Renal cortical epithelial cell (primary cell): Measurements from ENCODE around the gene TCAP. TPM values are rescaled to one million over a fixed set of nuclear protein-coding genes. Genes with fewer than 3 reads are reported as not detected.
A peak's percentile ranks its signal among the peaks of the same experiment; 100 is the strongest.

Experiments
- DNase-seq: peaks from one replicate; pipeline ENCODE4 v3.0.0-alpha.2; 2011; ENCODE audit warnings: low read depth
- total RNA-seq: library from RNA; depleted of rRNA; stranded (reverse); fragments of >200 nt; gene quantifications from 2 replicates; pipeline ENCODE4 v1.2.3, GENCODE V29; 2014

The TCAP gene
- total RNA-seq, 1 donor from 2014 or later: 0.25 TPM

DNA sequence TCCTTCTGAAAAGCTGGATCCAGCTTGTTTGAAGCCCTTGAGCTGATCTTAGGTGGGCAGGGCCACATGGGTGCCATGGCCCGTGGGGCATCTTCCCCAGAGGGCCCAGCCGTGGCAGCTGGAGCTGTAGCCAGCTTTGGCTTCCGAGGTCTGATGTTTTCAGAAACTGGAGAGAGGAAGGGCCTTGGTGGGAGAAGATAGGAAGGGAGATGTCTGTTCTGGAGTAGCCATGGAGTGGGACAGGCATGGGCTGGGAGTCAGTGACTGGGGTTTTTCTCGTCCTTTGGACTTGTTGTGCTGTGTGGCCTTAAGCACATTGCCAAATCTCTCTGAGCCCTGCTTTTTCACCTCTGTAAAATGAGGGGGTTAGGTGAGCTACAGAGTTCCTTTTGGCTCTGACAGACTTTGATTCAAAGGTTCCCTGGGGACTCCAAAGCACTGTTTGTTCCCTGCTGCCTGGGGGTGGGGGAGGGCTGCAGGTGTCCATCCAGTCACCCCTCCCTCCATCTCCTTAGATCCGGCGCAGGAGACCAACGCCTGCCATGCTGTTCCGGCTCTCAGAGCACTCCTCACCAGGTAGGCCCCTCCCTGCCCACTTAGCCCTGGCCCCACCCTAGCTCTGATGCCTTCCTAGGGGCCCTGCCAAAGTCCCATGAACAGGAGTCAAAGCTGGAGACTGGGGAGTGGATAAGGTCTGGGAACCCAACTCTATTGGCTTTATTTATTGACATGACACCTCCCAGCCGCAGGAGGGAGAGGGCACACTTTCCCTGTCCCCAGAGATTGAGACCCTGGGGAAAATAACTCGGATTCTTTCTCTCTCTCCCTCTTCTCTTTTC lies 36.3 kb upstream of the TCAP start:
- DNase-seq: no peak

DNA sequence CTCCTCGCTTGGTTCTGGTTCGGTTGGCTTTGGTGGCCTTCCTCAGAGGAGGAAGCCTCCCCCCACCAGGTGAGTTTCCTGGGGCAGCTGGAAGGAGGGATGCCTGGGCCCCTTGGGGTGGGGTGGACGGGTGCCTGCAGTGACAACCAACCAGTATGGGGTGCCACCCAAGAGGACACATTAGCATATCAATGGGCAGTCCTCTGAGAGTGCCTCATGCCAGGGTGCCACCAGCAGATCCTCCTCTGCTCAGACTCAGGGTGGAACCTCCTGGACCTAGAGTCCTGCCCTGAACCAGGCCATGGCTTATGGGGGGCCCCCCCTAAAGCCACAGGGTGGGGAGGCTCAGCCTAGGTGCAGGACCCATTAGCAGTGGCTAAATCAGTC lies 35.7 kb upstream of the TCAP start:
- DNase-seq: no peak

DNA sequence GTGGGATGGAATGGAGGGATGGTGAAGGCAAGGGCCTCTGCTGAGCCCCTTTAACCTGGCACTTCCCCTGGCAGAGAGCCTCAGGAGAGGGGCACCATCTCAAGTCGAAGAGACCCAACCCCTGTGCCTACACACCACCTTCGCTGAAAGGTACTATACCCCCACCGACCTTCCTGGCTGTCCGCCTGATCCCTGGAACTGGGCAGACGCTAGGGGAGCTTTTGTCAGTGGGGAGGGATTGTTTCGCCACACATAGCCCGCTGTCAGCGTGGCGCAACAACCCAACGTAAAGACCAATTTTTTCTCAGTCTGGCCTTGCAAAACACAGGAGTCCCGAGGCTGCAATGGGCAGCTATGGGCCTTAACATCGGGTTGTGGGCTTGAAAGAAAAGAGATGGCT lies 35.3 kb upstream of the TCAP start:
- DNase-seq: no peak

DNA sequence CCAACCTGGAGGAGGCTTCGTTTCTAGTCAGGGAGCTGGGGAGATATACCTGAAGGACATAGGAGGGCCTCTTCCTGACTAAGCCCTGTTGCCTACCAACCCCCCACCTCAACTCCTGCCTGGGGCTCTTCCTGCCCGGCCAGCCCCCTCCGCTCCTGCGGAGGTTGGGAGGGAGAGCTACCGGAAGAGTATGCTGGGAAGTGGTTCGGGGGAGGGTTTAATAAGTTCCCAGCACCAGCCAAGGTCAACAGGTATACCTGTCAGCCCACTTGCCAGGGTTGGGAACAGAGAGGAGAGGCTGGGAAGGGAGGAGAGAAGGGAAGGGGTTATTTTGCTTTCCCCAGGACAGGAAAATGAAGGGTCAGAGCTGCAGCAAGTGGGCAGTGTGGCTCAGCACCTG lies 33.7 kb upstream of the TCAP start:
- DNase-seq: peak; percentile 33

DNA sequence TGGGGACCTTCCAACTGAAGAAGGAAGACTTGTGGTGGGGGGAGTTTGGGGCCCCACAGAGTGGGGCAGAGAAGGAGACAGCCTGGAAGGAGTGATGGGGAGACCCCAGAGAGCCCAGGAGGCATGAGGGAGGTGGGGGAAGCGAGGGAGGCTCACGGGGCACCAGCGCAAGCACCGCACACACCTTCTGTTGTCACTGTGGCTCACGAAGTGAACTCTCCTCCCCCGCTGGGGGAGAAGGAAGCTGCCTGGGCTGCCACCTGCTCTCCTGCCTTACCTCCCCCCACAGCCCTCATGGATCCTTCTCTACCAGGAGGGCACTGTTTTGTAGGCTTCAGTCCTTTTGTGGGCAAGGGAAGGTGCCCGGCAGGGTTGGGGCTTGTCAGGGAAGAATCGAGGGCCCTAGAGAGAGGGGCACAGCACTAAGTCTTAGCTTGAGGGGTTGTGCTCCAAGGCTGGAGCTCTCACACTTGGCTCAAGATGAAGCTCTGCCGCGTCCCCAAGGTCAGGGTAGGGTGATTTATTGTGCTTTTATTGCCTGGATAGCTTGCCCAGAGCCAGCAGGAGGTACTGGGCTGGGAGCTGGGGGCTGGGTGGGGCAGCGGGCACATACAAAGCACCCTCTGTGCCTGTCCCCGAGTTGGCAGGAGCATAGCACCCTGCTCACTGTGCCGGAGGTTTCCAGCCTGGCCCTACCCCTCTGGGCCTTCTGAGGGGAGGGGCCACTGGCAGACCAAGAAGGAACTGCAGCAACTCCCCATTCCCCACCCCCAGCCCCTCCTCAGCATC lies 32.8 kb upstream of the TCAP start:
- no peak for DNase-seq

DNA sequence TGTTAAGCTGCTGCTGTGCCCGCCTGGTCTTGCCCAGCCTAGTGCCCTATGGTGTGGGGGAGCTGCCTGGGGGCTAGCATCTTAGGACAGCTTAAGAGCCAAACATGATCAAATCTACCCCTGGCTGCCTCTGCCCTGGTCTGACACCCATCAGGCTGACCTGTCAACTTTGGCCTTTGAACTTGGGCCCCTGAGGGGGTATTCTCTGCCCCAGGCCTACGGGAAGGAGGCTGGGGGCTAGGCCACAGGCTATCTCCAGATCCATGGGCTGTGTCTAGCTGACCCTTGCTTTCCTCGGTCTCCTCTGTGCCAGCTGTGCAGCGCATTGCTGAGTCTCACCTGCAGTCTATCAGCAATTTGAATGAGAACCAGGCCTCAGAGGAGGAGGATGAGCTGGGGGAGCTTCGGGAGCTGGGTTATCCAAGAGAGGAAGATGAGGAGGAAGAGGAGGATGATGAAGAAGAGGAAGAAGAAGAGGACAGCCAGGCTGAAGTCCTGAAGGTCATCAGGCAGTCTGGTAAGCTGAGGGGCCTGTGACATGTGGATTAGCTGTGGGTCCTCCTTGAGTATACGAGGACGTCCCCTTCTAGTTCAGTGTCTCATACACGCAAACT lies 31.5 kb upstream of the TCAP start:
- DNase-seq: no peak

DNA sequence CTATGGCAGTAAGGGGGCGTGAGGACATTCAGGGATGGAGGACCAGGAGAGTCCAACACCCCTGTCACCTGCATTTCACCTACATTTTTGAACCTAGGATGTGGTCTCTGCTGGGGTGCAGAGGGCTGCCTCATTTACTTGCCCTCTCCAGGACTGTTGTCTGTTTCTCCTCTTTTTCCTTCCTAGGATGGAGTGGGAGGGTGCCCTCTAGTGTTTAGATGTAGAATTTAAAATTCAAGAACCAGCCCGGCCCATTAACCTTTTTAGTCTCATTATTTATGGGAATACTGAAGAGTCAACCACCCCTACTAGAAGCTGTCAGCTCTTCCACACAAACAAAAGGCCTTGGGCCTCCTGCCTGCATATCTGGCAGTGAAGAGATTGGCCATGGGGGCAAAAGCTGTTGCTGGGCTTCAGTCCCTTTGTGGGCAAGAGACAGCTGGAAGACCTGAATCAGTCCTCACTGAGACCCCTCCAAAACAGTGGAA lies 30.7 kb upstream of the TCAP start:
- DNase-seq: peak; percentile 33

DNA sequence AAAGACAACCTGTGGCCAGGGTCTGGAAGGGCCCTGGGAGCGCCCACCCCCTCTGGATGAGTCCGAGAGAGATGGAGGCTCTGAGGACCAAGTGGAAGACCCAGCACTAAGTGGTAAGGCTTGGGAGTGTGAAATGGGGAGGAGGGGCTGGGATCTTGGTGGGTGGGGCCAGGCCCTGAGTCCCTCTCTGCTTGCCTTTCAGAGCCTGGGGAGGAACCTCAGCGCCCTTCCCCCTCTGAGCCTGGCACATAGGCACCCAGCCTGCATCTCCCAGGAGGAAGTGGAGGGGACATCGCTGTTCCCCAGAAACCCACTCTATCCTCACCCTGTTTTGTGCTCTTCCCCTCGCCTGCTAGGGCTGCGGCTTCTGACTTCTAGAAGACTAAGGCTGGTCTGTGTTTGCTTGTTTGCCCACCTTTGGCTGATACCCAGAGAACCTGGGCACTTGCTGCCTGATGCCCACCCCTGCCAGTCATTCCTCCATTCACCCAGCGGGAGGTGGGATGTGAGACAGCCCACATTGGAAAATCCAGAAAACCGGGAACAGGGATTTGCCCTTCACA lies 29.5 kb upstream of the TCAP start:
- no peak for DNase-seq

DNA sequence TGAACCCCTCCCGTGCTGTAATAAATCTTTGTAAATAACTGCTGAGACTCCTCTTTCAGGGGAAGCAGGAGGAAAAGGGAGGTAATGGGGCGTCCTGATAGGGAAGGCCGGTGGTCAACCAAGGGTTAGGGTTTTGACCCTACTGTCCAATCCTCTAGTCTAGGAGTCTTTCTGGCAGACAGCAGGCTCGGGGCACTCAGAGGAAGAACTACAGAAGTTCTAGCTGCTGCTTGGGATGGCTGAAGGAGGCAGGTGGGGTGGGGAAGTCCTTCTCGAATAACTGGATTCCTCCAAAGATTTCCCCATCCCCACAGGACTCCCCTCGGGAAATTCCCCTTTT lies 28.6 kb upstream of the TCAP start:
- DNase-seq: no peak

DNA sequence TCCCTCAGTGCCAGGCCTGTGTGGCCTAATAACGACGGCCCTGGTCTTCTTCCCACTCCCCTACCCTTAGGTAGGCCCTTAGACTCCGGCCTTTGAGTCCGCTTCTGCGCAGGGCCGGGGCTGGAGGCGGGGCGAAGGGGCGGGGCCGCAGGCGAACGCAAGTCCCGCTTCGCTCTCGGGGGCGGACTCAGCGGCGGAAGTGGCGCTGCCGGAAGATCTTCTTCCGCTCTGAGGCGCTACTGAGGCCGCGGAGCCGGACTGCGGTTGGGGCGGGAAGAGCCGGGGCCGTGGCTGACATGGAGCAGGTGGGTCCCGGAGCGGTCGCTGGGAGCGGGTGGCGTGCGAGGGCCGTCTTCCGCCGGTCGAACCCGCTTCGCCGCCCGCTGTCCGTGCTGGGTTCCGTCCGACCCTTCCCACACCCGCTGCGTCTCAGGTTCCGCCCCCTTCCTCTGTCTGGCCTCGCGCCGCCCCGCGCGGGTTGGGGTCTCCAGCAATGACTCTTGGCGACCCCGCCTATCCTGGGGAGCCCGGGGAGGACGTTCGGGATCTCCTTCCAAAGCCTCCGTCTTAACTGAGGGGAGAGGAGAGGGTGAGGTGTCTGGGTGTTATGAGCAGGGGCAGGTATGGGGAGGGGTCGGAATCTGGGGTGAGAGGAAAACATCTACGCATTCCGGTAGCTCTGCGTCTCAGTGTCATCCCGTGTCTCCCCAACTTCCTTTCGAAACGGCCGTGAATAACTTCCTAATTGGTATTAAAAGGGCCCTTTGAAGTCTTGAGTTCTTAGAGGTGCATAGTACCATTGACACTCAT lies 28.0 kb upstream of the TCAP start, which contains the start of gene STARD3:
Gene STARD3 (plus strand): TSS at position 218 of the 810 bp plus-strand sequence. CDS start 16,388 bp downstream, outside the sequence.
- peak; percentile 70 for DNase-seq

DNA sequence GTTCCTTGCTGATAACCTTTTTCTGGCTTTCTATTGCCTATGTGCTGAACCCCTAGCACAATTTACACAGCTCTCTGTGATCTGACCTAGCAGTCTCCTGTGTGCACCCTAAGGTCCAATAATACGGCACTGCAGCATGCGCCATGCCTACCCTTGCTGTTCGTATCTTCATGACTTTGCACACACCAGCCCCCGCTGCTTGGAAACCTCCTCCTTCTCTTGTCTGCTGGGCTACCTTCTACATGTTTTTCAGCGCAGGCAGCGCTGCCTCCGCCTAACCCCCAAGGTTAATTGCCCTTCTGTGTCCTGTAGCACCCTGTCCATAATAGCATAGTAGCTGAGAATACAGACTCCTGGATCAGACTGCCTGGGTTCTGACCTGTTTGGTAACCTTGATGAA lies 26.8 kb upstream of the TCAP start:
- no peak for DNase-seq

DNA sequence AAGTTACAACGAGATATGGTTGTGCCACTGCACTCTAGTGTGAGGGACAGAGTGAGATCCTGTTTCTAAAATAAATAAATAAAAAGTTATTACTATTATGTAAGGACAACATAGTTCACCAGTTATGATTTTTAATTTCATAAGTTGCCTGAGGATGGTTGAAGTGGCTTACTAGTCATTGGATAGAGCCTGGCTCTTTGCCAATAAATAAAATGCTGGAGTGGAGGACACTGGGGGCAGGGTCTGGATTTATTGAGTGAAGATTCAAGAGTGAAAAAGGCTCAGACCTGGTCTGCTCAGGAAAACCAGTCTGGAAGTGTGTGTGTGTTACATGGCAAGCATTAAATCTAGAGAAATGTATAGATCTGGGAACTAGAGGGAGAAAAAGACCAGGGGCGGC lies 26.1 kb upstream of the TCAP start:
- no peak for DNase-seq

DNA sequence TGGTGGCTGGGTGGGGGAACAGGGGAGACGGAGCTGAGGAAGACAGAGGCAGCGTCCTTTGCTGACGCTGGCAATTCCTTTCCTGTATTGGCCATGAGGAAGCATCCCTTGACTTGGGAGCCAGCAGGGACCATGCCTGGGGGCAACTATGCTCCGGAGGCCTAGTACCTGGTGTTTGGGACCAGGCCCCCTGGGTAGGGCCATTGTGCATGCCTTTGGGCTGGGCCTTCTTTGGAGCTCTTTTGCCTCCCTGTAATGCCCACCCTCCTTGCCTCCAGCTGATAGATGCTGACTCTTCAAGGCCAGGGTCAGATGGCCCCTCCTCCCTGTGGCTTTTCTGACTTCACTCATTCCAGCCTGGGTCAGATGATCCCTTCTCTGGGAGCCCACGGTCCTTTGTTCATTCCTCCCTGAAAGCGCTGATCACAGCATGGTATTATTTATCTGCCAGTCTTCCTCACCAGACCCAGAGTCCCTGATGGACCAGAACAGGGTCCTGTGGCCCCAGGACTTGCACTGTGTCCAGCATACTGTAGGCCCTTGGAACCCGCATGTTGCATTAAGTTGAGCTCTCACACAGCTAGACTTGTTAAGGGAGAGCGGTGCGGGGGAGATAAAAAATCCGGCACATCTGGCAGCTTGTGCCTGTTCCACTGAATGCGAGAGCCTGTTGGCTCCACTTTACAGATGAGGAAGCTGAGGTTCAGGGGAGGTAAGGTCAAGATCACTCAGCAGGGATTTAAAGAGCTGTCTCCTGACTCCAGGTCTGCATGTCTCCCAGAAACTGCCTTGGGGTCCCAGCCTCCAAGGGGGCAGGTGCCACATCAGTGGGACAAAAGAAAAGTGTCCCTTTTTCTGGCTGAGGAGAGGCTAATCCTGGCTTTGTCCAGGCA lies 25.3 kb upstream of the TCAP start:
- no peak for DNase-seq

DNA sequence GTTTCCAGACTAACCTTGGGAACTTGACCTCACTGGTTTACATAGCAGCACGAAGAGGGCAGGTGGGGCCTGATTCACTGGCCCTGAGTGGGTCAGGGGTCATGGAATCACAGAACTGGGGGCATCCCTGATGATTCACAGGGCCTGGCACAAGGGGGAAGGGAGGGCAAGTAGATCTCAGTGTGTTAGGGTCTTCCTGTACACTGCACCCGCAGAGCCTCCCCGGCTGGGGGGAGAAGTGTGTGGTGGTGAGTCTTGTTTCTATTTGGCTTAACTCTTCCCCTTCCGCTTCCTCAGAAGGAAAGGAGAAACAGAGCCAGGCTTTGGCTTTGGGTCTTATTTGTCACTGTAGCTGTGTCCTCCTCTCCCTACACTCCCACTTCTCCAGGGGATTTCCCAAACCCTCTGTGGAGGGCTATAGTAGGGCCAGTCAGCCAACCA lies 24.5 kb upstream of the TCAP start:
- no peak for DNase-seq

DNA sequence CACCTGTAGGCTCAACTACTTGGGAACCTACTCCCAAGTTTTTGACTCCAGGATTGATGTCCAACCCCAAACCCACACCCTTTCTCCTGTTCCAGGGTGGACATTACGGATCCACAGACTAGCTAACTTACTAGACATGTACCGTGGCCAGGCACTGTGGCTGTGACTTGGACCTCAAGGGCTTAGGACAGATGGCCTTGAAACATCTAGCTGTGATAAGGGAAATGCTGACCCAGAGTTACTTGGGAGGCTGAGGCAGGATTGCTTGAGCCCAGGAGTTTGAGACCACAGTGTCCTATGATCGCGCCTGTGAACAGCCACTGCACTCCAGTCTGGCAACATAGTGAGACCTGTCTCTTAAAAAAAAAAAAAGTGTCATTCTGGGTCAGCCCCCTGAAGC lies 24.1 kb upstream of the TCAP start:
- DNase-seq: no peak

DNA sequence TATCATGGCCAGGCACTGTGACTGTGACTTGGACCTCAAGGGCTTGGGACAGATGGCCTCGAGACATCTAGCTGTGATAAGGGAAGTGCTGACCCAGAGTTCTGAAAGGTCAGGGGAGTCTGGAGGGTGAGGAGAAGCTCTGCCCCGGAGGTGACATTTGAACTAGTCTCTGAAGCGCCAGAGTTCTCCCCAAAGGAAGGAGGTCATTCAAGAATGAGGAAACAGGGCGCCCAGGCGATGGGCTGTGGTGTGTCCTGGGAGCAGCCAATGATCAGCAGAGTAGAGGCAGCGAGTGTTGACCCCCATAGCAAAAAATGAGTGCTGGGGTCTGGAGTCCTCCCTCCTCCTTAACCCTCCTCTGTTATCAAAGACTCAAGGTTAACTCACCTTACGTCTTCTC lies 23.3 kb upstream of the TCAP start:
- DNase-seq: no peak

DNA sequence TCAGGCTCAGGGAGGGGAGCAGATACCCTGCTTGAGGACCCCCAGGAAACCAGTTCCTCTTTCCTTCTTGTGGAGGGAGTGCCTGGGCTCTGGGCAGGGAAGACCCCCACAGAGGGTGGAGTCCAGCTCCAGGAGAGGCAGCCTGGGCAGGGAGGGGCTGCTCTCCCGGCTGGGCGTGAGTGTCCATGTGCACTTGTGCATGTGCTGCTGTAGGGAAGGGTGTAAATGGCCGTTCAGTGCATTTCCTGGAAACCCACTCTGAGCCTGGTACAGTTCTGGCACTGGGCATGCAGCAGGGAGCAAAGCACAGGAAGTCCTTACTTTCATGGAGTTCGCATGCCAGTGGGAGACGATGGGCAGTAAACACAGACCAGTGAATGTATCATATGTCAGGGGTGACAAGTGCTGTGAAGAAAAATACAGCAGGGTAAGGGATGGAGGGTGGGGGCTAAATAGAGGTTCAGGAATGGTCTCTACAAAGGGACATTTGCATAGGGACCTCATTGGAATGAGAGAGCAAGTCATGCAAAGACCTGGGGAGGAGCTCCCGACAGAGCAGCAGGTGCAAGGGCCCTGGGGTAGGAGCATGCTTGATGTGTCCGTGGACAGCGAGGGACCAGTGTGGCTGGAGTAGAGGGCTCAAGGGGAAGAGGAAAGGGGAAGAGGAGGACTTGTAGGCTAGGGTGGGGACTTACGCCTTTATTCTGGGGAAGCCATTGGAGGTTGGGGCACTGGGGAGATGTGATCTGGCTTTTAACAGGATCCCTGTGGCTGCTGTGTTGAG lies 22.7 kb upstream of the TCAP start:
- DNase-seq: no peak

DNA sequence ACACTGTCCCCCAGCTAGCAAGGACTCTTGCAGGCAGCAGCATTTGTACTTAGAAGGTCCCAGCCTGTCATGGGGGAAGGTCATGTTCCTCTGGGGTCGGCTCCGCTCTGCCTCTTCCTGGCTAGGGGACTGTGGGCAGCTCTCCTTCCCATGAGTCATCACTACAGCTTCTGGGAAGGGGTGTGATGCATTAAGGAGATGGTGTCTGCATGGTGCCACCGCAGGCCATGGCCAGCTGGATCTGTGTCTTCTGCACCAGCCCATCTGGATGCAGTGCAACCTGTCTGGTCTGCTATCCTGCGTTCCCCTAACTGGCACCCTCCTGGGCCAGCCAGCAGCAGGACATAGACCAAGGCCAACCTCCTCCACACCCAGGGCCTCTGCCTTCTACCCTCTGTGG lies 21.9 kb upstream of the TCAP start:
- DNase-seq: peak; percentile 39

DNA sequence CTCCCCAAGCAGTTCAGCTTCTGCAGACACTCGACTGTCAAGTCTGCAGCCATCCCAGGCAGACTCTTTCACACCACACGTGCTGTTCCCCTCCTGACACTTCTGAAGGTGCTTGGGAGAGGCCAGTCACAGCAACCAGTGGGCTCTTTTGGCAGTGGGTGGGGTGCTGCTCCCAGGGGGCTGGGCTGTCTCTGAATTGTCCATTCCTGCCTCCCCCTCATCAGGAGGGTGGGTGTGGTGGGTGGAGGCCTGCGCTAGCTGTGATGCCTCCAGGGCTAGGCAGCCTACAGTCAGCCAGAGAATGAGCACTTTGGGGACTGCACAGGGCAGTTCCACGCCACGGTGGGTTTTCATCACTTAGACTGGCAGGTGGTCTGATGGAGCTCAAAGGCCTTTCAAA lies 17.9 kb upstream of the TCAP start:
- no peak for DNase-seq
